22Rv1 (cell line): ENCODE results near the gene PLRG1.

ENCODE experiments used
- CTCF ChIP-seq: fragments of 450-650 bp; IDR thresholded peaks from 2 replicates; pipeline ENCODE4 v1.5.1; 2017; ENCODE audit warnings: mild to moderate bottlenecking
- ZFX ChIP-seq: fragments of 450-650 bp; IDR thresholded peaks from 2 replicates; pipeline ENCODE4 v1.6.1; 2017; ENCODE audit warnings: antibody characterized with exemption, borderline replicate concordance

DNA sequence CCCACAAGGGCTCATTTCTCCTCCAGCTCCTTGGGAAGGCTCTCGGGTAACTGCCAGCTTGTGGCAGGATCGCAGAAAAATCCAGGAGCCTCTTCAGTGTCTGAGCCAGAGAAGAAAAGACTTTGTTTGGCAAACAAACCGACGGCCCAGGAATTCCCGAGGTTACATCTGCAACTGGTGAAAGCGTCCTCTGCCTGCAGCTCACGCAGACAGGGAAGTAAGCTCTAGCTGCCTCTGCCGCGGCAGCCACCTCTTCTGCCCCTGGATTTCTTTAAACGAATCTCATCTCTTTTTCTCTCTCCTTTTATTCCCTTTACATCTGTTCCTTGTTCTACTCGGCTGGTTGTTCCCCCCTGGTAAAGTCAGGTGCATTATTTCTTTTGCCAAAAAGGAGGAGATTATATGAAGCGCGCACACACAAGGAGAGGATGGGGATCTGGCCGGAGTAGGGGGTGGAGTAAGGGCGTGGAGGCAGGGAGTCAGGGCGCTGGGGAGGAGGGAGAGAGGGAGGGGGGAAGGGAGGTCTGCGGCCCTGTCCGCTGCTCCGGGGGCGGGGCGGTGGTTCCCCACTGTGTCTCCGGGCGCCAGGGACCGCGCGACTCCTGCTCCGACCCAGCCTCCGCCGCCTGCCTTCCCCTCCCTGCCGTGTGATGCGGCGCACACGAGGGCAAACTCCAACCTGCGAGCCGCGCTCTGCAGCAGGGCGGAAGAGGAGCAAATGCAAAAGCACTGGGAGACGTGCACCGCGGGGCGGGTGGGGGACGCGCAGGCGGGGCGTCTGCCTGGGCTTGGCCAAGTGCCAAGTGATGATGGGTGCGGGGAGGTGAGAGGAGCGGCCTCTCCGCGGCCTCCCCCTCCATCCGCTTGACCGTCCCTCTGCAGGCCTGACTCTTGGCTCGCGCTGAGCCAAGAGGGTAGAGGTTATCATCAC lies 58.6 kb downstream of the PLRG1 start, which contains the start of gene DCHS2:
- TF ChIP-seq CTCF (0 out of 2 replicates have a peak, but pooled peaks have one; percentile 10), ZFX (no peak)
